Cardiac atrium fibroblast (primary cell): ENCODE data around the gene PSMD5. TPM values are rescaled to one million over a fixed set of nuclear protein-coding genes. Genes with fewer than 3 reads are reported as not detected.

ENCODE experiments used
- total RNA-seq: library from RNA; depleted of rRNA; stranded (reverse); fragments of >200 nt; gene quantifications from 2 replicates; pipeline ENCODE4 v1.2.3, GENCODE V29; 2015

Gene PSMD5
- total RNA-seq, result 23.3 and 25.9 TPM in 2 replicates

DNA sequence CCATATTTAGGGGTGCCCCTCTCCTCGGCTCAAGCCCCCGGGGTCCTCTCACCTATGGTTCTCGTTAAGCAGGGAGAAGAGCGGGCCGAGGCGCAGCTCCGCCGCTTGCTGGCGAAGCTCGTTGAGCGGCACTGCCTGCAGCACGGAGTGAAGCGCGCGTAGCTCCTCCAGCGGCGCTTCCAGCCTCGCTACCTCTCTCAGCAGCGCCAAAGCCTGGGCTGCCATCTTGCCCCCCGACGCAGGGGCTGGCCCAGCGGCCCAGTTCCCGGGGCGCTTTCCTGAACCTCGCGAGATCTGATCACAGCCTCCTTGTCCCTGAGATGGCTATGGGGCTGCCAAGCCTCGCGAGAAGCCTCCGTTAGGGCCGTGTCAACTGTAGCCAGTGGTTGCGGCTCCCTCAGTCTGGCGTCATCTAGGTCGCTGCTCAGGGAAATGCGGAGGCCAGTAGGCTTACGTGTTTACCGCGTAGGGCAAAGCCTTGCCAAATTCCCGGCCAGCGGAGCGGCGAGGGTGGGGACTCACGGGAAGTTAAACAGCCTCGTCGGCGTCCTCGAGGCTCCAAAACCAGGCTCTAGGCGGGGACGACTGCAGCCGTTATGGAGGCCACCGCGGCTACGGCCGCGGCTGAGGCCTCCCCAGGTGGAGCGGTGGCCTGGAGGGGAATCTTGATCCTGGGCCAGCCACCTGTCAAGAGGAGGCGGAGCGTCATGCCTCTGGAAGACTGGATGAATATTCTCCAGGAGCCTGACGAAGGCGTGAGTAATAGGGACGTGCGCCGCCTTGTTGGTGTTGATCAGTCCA lies at the start of gene PSMD5:
TSS of gene PSMD5 (minus strand) at position 238 of the 801 bp plus-strand sequence. CDS start at position 225, 13 bp downstream.

DNA sequence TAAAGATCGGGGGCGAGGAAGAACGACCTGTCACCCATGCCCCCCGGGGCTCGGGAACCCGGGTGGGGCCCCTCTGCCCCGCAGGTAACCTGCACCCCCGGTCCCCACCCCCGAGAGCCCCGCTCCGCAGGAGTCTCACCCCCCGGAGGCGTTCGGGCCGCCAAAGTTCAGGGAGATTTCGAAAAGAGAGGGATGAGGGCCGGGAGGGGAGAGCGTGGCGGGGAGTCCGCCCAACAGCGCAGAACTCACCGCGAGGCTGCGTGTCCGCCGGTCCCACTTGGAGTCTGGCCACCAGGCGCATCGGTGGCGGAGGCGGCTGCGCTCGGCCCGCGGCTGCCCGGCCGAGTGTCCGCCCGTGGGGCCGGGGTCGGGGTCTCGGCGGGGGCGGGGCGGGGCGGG lies 34.1 kb upstream of the PSMD5 start, which contains the start of gene PHF19:
TSS of gene PHF19 (minus strand) at position 347 of the 399 bp plus-strand sequence. CDS start 2,447 bp downstream, outside the sequence.

DNA sequence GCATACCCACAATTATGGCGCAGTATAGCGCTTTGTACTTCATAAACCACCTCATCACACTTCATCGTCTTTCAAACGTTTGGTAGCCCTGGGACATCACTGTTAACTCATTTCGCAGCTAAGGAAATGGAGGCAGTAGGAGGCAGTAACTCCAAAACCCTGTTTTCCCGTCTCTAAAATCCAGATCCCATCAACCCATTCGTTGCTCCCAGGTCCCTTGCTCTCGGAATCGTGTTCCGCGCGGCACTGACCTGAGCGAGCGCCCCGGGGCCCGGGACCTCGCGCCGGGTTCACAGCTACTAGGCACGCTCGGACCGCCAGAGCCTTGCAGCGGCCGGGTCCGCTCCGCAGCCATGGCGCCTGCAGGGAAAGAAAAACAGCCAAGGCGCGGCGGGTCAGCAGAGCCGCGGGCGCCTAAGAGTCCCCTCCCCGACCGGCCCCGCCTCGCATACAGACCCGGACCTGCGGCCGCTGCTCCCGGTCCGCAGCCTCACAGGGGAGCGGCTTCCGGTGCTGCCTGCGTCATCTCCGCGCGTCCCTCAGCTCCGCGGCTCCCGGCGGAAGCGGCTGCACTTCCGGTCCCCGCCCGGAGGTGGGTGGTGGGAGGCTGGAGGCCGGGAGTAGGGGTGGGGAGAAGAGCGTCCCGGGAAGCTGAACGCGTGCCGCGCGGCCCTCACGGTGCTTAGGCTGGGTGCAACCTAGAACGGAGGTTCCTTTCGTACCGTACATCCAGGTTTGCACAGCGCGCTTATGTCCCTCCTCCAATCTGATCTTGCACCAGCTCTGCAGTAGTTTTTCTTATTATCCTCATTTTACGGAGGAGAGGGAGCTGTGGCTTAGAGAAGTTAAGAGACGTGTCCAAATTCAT lies 49.6 kb downstream of the PSMD5 start, which contains the start of gene FBXW2:
TSS of gene FBXW2 (minus strand) at position 519 of the 868 bp plus-strand sequence. CDS start 5,158 bp downstream, outside the sequence.

Other genes starting within 250 kb of the PSMD5 start
- gene MEGF9, start 128.5 kb downstream of the PSMD5 start, total RNA-seq, result 4.5 and 6.0 TPM in 2 replicates
- 13.7 and 30.1 TPM in 2 replicates for gene FBXW2, start 49.5 kb downstream of the PSMD5 start, total RNA-seq
- gene PHF19, start 34.3 kb upstream of the PSMD5 start, total RNA-seq, result 9.6 and 26.4 TPM in 2 replicates
- gene TRAF1, start 83.9 kb upstream of the PSMD5 start, total RNA-seq, result 0.54 and 0.97 TPM in 2 replicates
- gene C5, start 207.4 kb upstream of the PSMD5 start, total RNA-seq, result 0.90 and 4.2 TPM in 2 replicates
- gene CNTRL, start 232.0 kb upstream of the PSMD5 start, total RNA-seq, result 1.5 and 5.1 TPM in 2 replicates